ENCODE data around the gene TTC7B. TPM values are rescaled to one million over a fixed set of nuclear protein-coding genes. Genes with fewer than 3 reads are reported as not detected.

TTC7B gene
- total RNA-seq, 1 donor from 2014 or later, result 10.3 TPM

Other genes with a start within 250 kb of the TTC7B start
- gene RPS6KA5, start 244.2 kb upstream of the TTC7B start, total RNA-seq, result 47.2 and 49.6 TPM in 2 replicates